Muscle layer of colon (tissue), 2 donors: ENCODE data around the gene DPP8.

Experiments
- H3K27ac ChIP-seq: one replicate; pipeline ENCODE4 v1.7.0; 2013; ENCODE audit warnings: low read depth, mild to moderate bottlenecking, low read length, moderate library complexity
- H3K27me3 ChIP-seq, 2 donors: one replicate each; pipeline ENCODE4 v1.7.0; 2013; ENCODE audit warnings: low read length in 2 of 2, mild to moderate bottlenecking in 2 of 2; ENCODE audit not compliant: insufficient read depth in 2 of 2, control insufficient read depth in 1 of 2
- H3K36me3 ChIP-seq: one replicate; pipeline ENCODE4 v1.7.0; 2013; ENCODE audit warnings: mild to moderate bottlenecking, low read length; ENCODE audit not compliant: insufficient read depth
- H3K4me1 ChIP-seq: one replicate; pipeline ENCODE4 v1.7.0; 2013; ENCODE audit warnings: mild to moderate bottlenecking, low read length; ENCODE audit not compliant: insufficient read depth
- H3K4me3 ChIP-seq, 2 donors: one replicate each; pipeline ENCODE4 v1.7.0; 2013; ENCODE audit warnings: low read length in 2 of 2, low read depth in 1 of 2, mild to moderate bottlenecking in 1 of 2, moderate library complexity in 1 of 2
- H3K9ac ChIP-seq: one replicate; pipeline ENCODE4 v1.7.0; 2013; ENCODE audit warnings: low read length
- H3K9me3 ChIP-seq: one replicate; pipeline ENCODE4 v1.7.0; 2013; ENCODE audit warnings: mild to moderate bottlenecking, low read length
- donor health status: abdominal sarcoma.
- donor health status: Adenocarcinoma of cecum.

DPP8 gene

GRCh38 chr15:65411465-65412071 lies 105.9 kb downstream of the DPP8 start:
- peaks cover 8% of the 10 kb centered on the region for H3K4me1 ChIP-seq
- no peak overlapping the region for H3K27ac ChIP-seq
- H3K4me3 ChIP-seq, result no peak overlapping the region
- no peak overlapping the region for H3K9ac ChIP-seq
- H3K27me3 ChIP-seq, result no peaks in the 10 kb centered on the region
- H3K36me3 ChIP-seq, result no peaks in the 10 kb centered on the region
- no peaks in the 10 kb centered on the region for H3K9me3 ChIP-seq

GRCh38 chr15:65410972-65411371 lies 106.5 kb downstream of the DPP8 start:
- H3K27me3 ChIP-seq, result no peaks in the 10 kb centered on the region
- H3K27ac ChIP-seq, result no peak overlapping the region
- H3K36me3 ChIP-seq, result no peaks in the 10 kb centered on the region
- H3K9ac ChIP-seq, result no peak overlapping the region
- peaks cover 8% of the 10 kb centered on the region for H3K4me1 ChIP-seq
- H3K9me3 ChIP-seq, result no peaks in the 10 kb centered on the region
- H3K4me3 ChIP-seq, result no peak overlapping the region

- Histone ChIP-seq H3K4me1 (peaks cover 3% of the 10 kb centered on the region), H3K9me3 (no peaks in the 10 kb centered on the region), H3K36me3 (no peaks in the 10 kb centered on the region), H3K27ac (no peak overlapping the region), H3K4me3 (no peak overlapping the region), H3K27me3 (no peaks in the 10 kb centered on the region), H3K9ac (no peak overlapping the region)
Measured at GRCh38 chr15:65410036-65410435, 107.5 kb downstream of the DPP8 start.

- H3K27ac ChIP-seq, result no peak overlapping the region
Measured at GRCh38 chr15:65409036-65409631, 108.4 kb downstream of the DPP8 start.

GRCh38 chr15:65408324-65409035 lies 109.0 kb downstream of the DPP8 start:
- Histone ChIP-seq H3K27me3 (no peaks in the 10 kb centered on the region), H3K36me3 (no peaks in the 10 kb centered on the region), H3K9me3 (no peaks in the 10 kb centered on the region), H3K4me3 (no peak overlapping the region), H3K4me1 (no peaks in the 10 kb centered on the region), H3K27ac (no peak overlapping the region), H3K9ac (no peak overlapping the region)

More at GRCh38 chr15:65409036-65409631, 108.4 kb downstream of the DPP8 start:
- H3K27me3 ChIP-seq, result no peaks in the 10 kb centered on the region
- H3K9ac ChIP-seq, result no peak overlapping the region
- H3K36me3 ChIP-seq, result no peaks in the 10 kb centered on the region
- H3K4me1 ChIP-seq, result no peaks in the 10 kb centered on the region
- no peaks in the 10 kb centered on the region for H3K9me3 ChIP-seq
- no peak overlapping the region for H3K4me3 ChIP-seq

GRCh38 chr15:65406424-65407000 lies 111.0 kb downstream of the DPP8 start:
- Histone ChIP-seq H3K27me3 (no peaks in the 10 kb centered on the region), H3K4me1 (no peaks in the 10 kb centered on the region), H3K27ac (no peak overlapping the region), H3K9me3 (no peaks in the 10 kb centered on the region), H3K9ac (no peak overlapping the region), H3K4me3 (no peak overlapping the region), H3K36me3 (no peaks in the 10 kb centered on the region)

GRCh38 chr15:65405791-65406423 lies 111.6 kb downstream of the DPP8 start:
- Histone ChIP-seq H3K36me3 (no peaks in the 10 kb centered on the region), H3K27ac (no peak overlapping the region), H3K4me3 (no peak overlapping the region), H3K9ac (no peak overlapping the region), H3K4me1 (no peaks in the 10 kb centered on the region), H3K27me3 (no peaks in the 10 kb centered on the region), H3K9me3 (no peaks in the 10 kb centered on the region)

- no peak overlapping the region for H3K4me3 ChIP-seq
Measured at GRCh38 chr15:65404186-65404872, 113.2 kb downstream of the DPP8 start.

GRCh38 chr15:65402961-65403360 lies 114.5 kb downstream of the DPP8 start:
- no peaks in the 10 kb centered on the region for H3K36me3 ChIP-seq
- H3K27ac ChIP-seq, result no peak overlapping the region
- H3K9me3 ChIP-seq, result no peaks in the 10 kb centered on the region
- H3K4me1 ChIP-seq, result no peaks in the 10 kb centered on the region
- no peak overlapping the region for H3K4me3 ChIP-seq
- H3K27me3 ChIP-seq, result no peaks in the 10 kb centered on the region
- no peak overlapping the region for H3K9ac ChIP-seq

More at GRCh38 chr15:65404186-65404872, 113.2 kb downstream of the DPP8 start:
- no peak overlapping the region for H3K27ac ChIP-seq
- H3K27me3 ChIP-seq, result no peaks in the 10 kb centered on the region
- H3K36me3 ChIP-seq, result no peaks in the 10 kb centered on the region
- no peak overlapping the region for H3K9ac ChIP-seq
- H3K9me3 ChIP-seq, result no peaks in the 10 kb centered on the region
- H3K4me1 ChIP-seq, result no peaks in the 10 kb centered on the region

- Histone ChIP-seq H3K27me3 (peaks cover 0 to 5% of the 10 kb centered on the region in 2 donors), H3K27ac (no peak overlapping the region), H3K36me3 (no peaks in the 10 kb centered on the region), H3K4me3 (no peak overlapping the region), H3K9ac (no peak overlapping the region), H3K9me3 (no peaks in the 10 kb centered on the region), H3K4me1 (no peaks in the 10 kb centered on the region)
Measured at GRCh38 chr15:65401611-65402240, 115.8 kb downstream of the DPP8 start.
